ENCODE data around the gene CFB.
"Not testable (repeated sequence)": the region's sequence is repeated elsewhere in the genome, so short reads cannot be mapped to it uniquely, and the experiment has no call there.

Gene CFB

DNA sequence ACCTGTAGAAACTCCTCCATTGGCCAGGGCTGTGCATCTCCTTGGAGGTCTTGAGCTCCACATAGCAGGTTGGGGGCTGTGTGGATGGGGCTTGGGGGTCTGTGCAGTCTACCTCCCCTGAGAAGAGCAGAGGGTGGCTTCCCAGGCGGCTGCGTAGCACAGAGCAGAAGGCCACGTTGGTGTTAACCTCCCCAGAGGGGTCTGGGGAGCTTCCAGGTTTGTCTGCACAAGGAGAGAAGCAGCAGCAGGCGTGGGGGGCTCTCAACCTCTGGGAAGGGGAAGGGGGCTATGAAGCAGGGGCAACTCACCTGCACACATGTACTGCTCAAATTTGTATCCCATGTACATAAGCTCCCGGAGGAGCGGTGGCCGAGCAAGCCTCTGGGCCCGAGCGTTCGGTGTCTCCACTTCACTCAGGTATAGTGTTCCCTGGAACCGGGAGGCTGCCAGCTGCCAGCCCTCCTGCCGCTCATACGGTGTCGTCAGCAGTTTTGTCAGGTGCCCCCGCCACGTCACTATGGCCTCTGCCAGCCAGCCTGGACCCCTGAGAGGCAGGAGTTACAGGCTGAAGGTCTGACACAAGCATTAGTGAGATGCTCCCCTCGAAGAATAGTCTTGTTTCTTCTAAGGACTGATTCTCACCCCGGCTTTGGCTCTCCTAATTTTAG is 24.8 kb downstream of the CFB start:
- DNase-seq (ENCODE audit: low read depth in 2 of 2) = no peak

DNA sequence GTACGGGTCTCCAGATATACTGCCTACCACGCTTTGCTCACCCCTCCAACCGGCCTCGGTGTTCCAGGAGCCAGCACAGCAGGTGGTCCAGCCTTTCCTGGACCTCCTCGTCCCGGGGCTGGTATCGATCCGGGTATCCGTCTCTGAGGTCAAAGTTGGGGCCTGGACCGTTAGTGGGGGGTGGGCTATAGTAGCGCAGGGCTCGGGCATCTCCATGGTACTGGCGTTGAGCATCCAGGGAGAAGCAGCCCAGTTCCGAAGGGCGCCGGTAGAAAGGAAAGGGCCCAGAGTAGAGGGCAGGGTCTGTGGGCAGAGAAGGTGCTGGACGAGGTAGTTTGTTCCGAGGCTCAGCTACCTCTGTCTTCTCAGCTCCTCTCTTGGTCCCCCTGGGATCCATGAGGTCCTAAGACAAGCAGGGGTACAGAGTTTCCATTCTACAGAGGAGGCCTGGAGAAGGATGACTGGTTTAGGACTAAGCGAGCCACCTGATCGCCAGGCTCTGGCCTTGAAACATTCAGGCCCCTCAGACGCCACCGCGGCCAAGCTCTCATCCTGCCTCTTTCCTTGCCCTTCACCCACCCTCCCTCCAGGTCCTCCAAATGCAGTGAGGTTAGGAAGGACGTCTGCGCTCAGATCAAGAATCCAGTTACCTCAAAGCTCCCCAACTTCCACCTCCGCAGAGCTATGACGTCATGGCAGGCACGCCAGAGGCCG is 25.5 kb downstream of the CFB start:
- no peak for DNase-seq (ENCODE audit: low read depth in 2 of 2)

DNA sequence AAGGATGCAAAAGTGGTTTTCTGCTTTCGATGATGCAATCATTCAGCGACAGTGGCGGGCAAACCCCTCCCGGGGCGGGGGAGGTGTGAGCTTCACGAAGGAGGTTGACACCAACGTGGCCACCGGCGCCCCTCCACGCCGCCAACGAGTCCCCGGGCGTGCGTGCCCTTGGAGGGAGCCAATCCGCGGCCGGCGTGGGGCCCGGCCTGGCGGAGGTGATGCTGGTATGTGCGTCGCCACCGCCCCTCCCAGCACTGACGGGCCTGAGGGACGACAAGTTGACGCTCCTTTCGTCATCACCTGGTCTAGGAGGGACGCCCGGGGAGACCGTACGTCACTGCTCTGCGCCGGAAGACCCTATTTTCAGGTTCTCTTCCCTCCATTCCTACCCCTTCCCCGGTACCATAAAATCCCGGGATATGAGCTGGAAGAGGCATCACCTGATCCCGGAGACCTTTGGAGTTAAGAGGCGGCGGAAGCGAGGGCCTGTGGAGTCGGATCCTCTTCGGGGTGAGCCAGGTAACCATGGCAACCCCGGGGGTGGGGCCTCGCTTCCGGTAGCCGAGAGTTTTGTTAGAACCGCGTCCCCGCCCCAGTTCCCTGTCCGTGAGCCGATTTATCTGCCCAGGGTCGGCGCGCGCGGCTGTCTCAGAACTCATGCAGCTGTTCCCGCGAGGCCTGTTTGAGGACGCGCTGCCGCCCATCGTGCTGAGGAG is 26.3 kb downstream of the CFB start, which contains the start of gene DXO:
TSS of gene DXO (minus strand) at position 146 of the 716 bp plus-strand sequence. CDS start 463 bp downstream, outside the sequence.
- DNase-seq (ENCODE audit: low read depth in 2 of 2) = peak; percentile 91 to 94

DNA sequence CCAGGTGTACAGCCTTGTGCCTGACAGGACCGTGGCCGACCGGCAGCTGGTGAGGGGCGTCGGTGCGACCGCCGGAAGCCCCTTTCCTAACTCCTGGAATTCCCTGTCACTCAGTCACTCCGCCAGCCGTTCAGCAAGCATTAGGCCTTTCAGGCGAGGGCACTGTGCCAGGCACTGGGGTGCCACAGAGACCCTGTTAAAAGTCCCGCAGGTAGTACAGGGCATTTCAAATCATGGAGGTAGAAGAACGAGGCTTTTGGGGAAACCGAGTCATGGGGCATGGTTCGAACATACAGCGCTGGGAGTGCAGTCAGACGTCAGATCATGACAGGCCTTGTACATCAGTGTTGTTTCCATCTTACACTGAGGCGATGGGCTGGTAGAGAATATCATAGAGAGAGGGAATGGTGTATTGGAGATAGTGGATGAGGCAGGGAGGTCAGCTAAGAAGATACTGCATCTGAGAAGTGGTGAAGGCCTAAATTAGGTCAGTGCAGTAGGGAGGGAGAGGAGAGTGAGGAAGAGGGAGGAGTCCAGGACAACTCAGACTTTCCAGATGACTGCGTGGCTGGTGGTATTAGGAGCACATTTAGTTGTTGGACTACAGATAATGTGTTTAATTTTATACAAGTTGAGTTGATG is 26.9 kb downstream of the CFB start:
- DNase-seq (ENCODE audit: low read depth in 2 of 2) = no peak

DNA sequence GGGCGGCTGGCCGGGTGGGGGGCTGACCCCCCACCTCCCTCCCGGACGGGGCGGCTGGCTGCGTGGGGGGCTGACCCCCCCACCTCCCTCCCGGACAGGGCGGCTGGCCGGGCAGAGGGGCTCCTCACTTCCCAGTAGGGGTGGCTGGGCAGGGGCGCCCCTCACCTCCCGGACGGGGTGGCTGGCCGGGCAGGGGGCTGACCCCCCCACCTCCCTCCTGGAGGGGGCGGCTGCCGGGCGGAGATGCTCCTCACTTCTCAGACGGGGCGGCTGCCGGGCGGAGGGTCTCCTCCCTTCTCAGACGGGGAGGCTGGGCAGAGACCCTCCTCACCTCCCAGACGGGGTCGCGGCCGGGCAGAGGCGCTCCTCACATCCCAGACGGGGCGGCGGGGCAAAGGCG is 30.2 kb downstream of the CFB start:
- DNase-seq (ENCODE audit: low read depth in 2 of 2) = not testable (repeated sequence)

DNA sequence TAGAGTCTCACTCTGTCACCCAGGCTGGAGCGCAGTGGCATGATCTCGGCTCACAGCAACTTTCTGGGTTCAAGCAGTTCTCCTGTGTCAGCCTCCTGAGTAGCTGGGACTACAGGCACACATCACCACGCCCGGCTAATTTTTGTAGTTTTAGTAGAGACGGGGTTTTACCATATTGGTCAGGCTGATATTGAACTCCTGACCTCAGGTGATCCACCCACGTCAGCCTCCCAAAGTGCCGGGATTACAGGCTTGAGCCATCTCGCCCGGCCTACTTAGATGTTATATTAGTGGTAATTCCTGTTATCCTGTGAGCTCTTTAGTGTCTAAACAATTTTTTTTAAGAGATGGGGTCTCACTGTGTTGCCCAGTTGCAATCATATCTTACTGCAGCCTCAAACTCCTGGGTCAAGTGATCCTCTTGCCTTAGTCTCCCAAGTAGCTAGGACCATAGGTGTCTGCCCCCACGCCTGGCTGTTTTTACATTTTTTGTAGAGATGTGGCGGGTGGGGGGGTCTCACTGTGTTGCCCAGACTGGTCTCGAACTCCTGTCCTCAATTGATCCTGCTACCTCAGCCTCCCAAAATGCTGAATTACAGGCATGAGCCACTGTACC is 32.0 kb downstream of the CFB start:
- no peak for DNase-seq (ENCODE audit: low read depth in 2 of 2)

DNA sequence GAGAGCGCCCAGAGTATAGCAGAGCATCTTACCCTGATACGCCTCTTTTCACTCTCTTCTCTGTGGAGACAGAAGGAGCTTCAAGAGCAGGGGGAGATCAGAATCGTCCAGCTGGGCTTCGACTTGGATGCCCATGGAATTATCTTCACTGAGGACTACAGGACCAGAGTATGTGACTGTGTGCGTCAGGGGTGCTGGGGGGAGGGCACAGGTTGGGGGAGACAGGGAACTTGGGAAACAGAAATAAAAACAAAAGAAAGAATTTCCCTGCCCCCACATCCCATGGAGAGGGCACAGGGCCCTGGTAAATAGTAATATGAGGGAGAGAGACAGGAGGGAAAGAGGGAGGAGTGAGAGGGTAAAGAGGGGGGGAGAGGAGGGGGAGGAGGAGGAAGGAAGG is 32.9 kb downstream of the CFB start:
- DNase-seq (ENCODE audit: low read depth in 2 of 2) = no peak

DNA sequence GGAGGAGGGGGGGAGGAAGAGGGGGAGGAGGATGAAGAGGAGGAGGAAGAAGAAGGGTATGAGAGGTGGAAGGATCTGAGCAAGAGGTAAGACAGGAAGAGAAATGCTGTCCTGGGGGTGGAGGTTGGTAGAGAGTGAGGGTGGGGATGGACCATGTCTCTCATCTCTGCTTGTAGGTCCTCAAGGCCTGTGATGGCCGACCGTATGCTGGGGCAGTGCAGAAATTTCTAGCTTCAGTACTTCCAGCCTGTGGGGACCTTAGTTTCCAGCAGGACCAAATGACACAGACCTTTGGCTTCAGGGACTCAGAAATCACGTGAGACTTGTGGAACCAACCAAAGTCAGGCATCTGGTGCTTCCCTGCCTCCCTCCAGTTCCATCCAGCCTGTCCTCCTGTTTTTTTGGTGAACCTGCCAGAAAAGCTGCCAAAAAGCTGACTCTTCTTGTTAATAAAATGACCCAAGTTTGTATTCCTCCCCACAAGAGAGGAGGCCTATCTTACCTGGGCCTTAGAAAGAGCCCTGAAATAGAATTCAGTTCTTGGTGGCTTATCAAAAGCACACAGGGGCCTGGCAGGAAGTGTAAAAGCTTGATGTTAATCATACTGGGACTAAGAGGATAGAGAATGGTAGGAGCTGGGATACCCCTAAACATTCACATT is 33.5 kb downstream of the CFB start:
- no peak for DNase-seq (ENCODE audit: low read depth in 2 of 2)

DNA sequence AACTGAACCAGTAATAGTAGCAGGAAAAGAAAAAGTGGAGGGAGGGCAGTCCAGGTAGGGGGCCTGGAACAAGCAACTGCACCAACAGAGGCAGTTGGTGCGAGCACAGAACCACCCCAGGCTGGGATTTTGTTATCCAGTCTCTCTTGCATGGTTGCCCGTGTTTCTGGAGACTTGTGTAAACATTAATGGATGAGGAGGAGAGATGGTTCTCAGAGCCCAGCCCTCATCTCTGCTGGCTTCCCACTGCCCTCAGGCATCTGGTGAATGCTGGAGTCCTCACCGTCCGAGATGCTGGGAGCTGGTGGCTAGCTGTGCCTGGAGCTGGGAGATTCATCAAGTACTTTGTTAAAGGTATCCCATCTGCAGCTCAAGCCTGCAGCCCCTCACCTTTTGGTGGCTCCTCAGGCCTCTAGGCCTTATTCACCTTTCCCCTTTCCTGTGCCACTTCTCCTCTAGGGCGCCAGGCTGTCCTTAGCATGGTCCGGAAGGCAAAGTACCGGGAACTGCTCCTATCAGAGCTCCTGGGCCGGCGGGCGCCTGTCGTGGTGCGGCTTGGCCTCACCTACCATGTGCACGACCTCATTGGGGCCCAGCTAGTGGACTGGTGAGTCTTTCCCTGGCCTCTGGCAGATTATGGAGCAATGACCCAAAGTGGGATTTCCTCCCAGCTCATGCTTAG is 34.4 kb downstream of the CFB start:
- DNase-seq (ENCODE audit: low read depth in 2 of 2) = not testable (repeated sequence)

DNA sequence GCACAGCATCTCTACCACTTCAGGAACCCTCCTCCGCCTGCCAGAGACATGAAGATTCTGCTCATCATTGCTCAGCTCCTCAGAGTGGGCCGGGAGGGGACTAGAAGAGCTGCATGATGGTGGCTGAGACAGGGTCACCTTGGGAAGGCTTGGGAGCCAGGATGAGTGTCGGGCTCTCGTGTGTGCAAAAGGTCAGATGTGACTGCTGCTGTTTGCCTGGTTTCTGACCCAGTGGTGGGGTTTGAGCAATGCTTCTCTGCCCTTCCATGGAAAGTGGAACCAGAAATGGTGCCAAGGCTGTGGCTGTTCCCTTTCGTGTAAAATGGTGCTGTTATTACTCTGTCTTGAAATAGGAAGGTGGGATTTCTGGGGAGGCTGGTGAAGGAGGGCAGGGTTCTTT is 35.1 kb downstream of the CFB start:
- DNase-seq (ENCODE audit: low read depth in 2 of 2) = not testable (repeated sequence)

DNA sequence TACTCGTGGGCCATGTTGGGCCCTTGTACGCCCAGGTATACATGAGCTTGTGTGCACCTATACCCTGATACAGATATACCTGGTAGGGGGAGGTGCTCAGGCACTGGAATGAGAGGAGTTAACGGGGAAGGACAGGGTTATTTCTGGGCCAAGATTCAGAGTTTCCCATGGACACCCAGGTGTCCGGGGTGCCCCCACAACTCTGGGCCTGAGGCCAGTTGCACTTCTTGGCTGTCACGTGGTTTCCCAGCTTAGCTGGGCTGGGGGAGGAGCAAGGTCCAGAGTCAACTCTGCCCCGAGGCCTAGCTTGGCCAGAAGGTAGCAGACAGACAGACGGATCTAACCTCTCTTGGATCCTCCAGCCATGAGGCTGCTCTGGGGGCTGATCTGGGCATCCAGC is 35.8 kb downstream of the CFB start, which contains the start of gene C4A:
TSS of gene C4A (plus strand) at position 314 of the 400 bp plus-strand sequence. CDS start at position 365, 51 bp downstream.
- not testable (repeated sequence) for DNase-seq (ENCODE audit: low read depth in 2 of 2)

DNA sequence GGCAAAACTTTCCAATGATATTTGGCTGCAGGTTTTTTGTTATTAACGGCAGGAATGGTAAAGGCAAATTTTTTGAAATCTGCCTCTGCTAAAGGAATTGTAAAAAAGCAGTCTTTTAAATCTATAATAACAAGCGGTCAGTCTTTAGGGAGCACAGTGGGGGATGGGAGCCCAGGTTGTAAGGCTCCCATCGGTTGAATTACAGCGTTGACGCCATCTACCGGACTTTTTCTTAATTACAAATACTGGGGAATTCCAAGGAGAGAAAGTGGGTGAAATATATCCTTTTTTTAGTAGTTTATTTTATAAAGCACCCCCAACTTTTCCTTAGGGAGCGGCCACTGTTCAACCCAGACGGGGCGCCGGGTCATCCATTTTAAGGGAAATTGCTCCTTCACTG is 43.5 kb downstream of the CFB start:
- DNase-seq (ENCODE audit: low read depth in 2 of 2) = not testable (repeated sequence)

DNA sequence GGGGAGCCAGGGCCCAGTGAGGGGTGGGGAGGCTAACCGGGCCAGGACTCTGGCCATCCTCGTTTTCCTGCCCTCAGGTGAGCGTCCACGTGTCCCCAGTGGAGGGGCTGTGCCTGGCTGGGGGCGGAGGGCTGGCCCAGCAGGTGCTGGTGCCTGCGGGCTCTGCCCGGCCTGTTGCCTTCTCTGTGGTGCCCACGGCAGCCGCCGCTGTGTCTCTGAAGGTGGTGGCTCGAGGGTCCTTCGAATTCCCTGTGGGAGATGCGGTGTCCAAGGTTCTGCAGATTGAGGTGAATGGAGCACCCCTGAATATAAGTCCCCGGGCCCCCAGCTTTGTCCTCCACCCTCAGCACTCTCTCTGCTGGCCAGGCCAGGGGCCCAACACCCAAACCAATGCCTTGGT is 48.5 kb downstream of the CFB start:
- DNase-seq (ENCODE audit: low read depth in 2 of 2) = not testable (repeated sequence)

DNA sequence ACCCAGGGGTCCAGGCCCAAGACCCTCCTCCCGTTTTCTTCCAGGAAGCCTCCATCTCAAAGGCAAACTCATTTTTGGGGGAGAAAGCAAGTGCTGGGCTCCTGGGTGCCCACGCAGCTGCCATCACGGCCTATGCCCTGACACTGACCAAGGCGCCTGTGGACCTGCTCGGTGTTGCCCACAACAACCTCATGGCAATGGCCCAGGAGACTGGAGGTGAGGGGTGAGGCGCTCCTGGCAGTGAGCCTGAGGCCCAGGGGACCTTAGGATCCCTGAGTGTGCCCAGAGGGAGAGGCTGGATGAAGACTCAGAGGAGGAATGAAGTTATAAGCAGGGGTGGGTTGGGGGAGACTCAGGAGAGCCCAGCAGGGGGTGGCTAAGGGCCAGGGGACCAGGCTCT is 50.5 kb downstream of the CFB start:
- not testable (repeated sequence) for DNase-seq (ENCODE audit: low read depth in 2 of 2)

Data from stimulated activated CD4-positive, alpha-beta T cell treated with anti-CD3 and anti-CD28 coated beads, Interleukin-1b, Interleukin-23, amount 100 ng/mL, for 4 hours (primary cell).